ENCODE data around the gene SYT7. TPM values are rescaled to one million over a fixed set of nuclear protein-coding genes. Genes with fewer than 3 reads are reported as not detected.
"Not testable (repeated sequence)": the region's sequence is repeated elsewhere in the genome, so short reads cannot be mapped to it uniquely, and the experiment has no call there.

The SYT7 gene
- total RNA-seq, 1 donor: 3.6 TPM

- peak; percentile 92 for DNase-seq (ENCODE audit: insufficient read length, low spot score, missing footprints)
- Histone ChIP-seq H3K79me2 (ENCODE audit: insufficient read depth, low read length) (no peaks in the 10 kb centered on the region), H3K4me3 (ENCODE audit: insufficient read depth, low read length) (peak overlapping the region; percentile 1), H4K20me1 (ENCODE audit: insufficient read depth, low read length) (no peaks in the 10 kb centered on the region), H3K36me3 (ENCODE audit: insufficient read depth, low read length) (no peaks in the 10 kb centered on the region), H3K27me3 (ENCODE audit: insufficient read depth, low read length) (no peaks in the 10 kb centered on the region), H3K27ac (ENCODE audit: low read depth, low read length) (peak overlapping the region; percentile 62), H3K4me1 (ENCODE audit: insufficient read depth, low read length) (peaks cover 44% of the 10 kb centered on the region), H3K9me3 (ENCODE audit: low read depth, low read length) (no peaks in the 10 kb centered on the region), H2AFZ (ENCODE audit: low read length) (no peak overlapping the region), H3K4me2 (ENCODE audit: insufficient read depth, low read length) (peak overlapping the region; percentile 35)
- TF ChIP-seq, protein P1, sequence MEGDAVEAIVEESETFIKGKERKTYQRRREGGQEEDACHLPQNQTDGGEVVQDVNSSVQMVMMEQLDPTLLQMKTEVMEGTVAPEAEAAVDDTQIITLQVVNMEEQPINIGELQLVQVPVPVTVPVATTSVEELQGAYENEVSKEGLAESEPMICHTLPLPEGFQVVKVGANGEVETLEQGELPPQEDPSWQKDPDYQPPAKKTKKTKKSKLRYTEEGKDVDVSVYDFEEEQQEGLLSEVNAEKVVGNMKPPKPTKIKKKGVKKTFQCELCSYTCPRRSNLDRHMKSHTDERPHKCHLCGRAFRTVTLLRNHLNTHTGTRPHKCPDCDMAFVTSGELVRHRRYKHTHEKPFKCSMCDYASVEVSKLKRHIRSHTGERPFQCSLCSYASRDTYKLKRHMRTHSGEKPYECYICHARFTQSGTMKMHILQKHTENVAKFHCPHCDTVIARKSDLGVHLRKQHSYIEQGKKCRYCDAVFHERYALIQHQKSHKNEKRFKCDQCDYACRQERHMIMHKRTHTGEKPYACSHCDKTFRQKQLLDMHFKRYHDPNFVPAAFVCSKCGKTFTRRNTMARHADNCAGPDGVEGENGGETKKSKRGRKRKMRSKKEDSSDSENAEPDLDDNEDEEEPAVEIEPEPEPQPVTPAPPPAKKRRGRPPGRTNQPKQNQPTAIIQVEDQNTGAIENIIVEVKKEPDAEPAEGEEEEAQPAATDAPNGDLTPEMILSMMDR (IDR thresholded peaks at IDR 0.05; ENCODE audit: extremely low read depth, low read depth, low read length): no peak
These were observed 35.6 kb upstream of the SYT7 start for GRCh38 chr11:61616434-61616833.

GRCh38 chr11:61614782-61615181 lies 33.9 kb upstream of the SYT7 start:
- not testable (repeated sequence) for H3K9me3 ChIP-seq (ENCODE audit: low read depth, low read length); H3K36me3 ChIP-seq (ENCODE audit: insufficient read depth, low read length); H3K4me3 ChIP-seq (ENCODE audit: insufficient read depth, low read length); DNase-seq (ENCODE audit: insufficient read length, low spot score, missing footprints); H3K79me2 ChIP-seq (ENCODE audit: insufficient read depth, low read length); H3K27ac ChIP-seq (ENCODE audit: low read depth, low read length); H4K20me1 ChIP-seq (ENCODE audit: insufficient read depth, low read length); H3K27me3 ChIP-seq (ENCODE audit: insufficient read depth, low read length)
- Histone ChIP-seq H3K4me2 (ENCODE audit: insufficient read depth, low read length) (peak overlapping the region; percentile 25), H3K4me1 (ENCODE audit: insufficient read depth, low read length) (peaks cover 50% of the 10 kb centered on the region), H2AFZ (ENCODE audit: low read length) (peak overlapping the region; percentile 17)

DNA sequence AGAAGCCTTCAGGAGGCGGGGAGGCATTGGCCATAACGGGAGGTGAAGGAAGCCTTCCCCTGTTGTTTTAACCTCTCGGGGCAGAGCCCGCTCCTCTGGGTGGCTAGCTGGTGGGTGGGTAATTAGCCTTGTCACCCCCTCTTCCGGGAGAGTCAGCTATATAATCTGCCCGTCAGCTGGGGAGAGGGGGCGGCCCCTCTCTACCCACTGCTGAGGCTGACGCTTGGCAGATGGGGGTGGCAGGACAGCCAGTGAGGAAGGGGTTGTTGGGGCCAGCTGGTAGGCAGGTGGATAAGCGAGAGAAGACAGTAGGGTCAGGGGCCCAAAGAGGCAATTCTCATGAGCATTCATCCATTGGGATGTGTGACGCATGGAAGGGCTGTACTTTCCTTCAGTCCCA lies 33.0 kb upstream of the SYT7 start:
- Histone ChIP-seq H3K4me3 (ENCODE audit: insufficient read depth, low read length) (no peak overlapping the region), H3K4me2 (ENCODE audit: insufficient read depth, low read length) (peak overlapping the region; percentile 25), H3K27me3 (ENCODE audit: insufficient read depth, low read length) (no peaks in the 10 kb centered on the region), H2AFZ (ENCODE audit: low read length) (peak overlapping the region; percentile 24), H3K36me3 (ENCODE audit: insufficient read depth, low read length) (no peaks in the 10 kb centered on the region), H3K79me2 (ENCODE audit: insufficient read depth, low read length) (no peaks in the 10 kb centered on the region), H3K9me3 (ENCODE audit: low read depth, low read length) (no peaks in the 10 kb centered on the region), H4K20me1 (ENCODE audit: insufficient read depth, low read length) (no peaks in the 10 kb centered on the region), H3K27ac (ENCODE audit: low read depth, low read length) (peak overlapping the region; percentile 19), H3K4me1 (ENCODE audit: insufficient read depth, low read length) (peaks cover 59% of the 10 kb centered on the region)
- TF ChIP-seq, protein P1 (IDR thresholded peaks at IDR 0.05; ENCODE audit: extremely low read depth, low read depth, low read length): no peak
- peak; percentile 75 for DNase-seq (ENCODE audit: insufficient read length, low spot score, missing footprints)

DNA sequence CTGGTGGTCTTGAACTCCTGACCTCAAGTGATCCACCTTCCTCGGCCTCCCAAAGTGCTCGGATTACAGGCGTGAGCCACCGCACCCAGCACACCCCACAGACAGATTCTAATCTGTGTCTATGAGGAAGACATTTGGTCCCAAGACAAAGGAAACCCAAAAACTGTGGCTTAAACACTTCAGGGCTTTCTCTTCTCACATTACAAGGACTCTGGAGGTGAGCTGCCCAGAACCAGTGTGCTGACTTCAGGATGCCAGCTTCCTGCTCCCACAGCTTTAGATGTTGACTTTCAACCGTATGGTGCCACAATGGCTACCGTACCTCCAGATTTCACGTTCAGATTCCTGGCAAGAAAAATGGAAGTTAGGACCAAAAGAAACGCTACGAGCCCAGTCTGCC lies 32.2 kb upstream of the SYT7 start:
- peak; percentile 36 for DNase-seq (ENCODE audit: insufficient read length, low spot score, missing footprints)
- Histone ChIP-seq H3K4me3 (ENCODE audit: insufficient read depth, low read length) (no peak overlapping the region), H3K79me2 (ENCODE audit: insufficient read depth, low read length) (no peaks in the 10 kb centered on the region), H3K36me3 (ENCODE audit: insufficient read depth, low read length) (no peaks in the 10 kb centered on the region), H3K4me2 (ENCODE audit: insufficient read depth, low read length) (no peak overlapping the region), H3K4me1 (ENCODE audit: insufficient read depth, low read length) (peaks cover 55% of the 10 kb centered on the region), H3K9me3 (ENCODE audit: low read depth, low read length) (no peaks in the 10 kb centered on the region), H3K27me3 (ENCODE audit: insufficient read depth, low read length) (no peaks in the 10 kb centered on the region), H3K27ac (ENCODE audit: low read depth, low read length) (no peak overlapping the region), H4K20me1 (ENCODE audit: insufficient read depth, low read length) (no peaks in the 10 kb centered on the region), H2AFZ (ENCODE audit: low read length) (peak overlapping the region; percentile 50)
- TF ChIP-seq, protein P1 (IDR thresholded peaks at IDR 0.05; ENCODE audit: extremely low read depth, low read depth, low read length): no peak
